H9 (cell line): ENCODE measurements around the gene TSPYL4. TPM values are rescaled to one million over a fixed set of nuclear protein-coding genes. Genes with fewer than 3 reads are reported as not detected.

Experiments used
- DNase-seq: peaks from one replicate; pipeline ENCODE4 v3.0.0-alpha.2; 2017
- H2AFZ ChIP-seq: one replicate; pipeline ENCODE4 v1.6.1; 2013; ENCODE audit warnings: mild to moderate bottlenecking, low read length, control low read depth, moderate library complexity
- H2AK5ac ChIP-seq: 2 replicates; pipeline ENCODE4 v1.6.1; 2013; ENCODE audit warnings: low read length, control low read depth, mixed read lengths; ENCODE audit not compliant: insufficient read length
- H2BK120ac ChIP-seq: one replicate; pipeline ENCODE4 v1.6.1; 2013; ENCODE audit warnings: low read depth, mild to moderate bottlenecking, low read length, control low read depth, inconsistent platforms; ENCODE audit not compliant: poor library complexity, severe bottlenecking
- H2BK12ac ChIP-seq: 2 replicates; pipeline ENCODE4 v1.6.1; 2013; ENCODE audit warnings: low read length, control low read depth, mixed read lengths, low read depth; ENCODE audit not compliant: insufficient read length
- H2BK15ac ChIP-seq: 2 replicates; pipeline ENCODE4 v1.6.1; 2013; ENCODE audit warnings: low read depth, low read length, control low read depth
- H2BK20ac ChIP-seq: one replicate; pipeline ENCODE4 v1.6.1; 2013; ENCODE audit warnings: low read depth, mild to moderate bottlenecking, low read length, control low read depth, inconsistent platforms; ENCODE audit not compliant: poor library complexity, severe bottlenecking
- H2BK5ac ChIP-seq: 2 replicates; pipeline ENCODE4 v1.6.1; 2013; ENCODE audit warnings: low read length, control low read depth, mixed read lengths; ENCODE audit not compliant: insufficient read length
- H3K14ac ChIP-seq: 2 replicates; pipeline ENCODE4 v1.6.1; 2013; ENCODE audit warnings: low read length, control low read depth; ENCODE audit not compliant: insufficient read depth
- H3K18ac ChIP-seq: 2 replicates; pipeline ENCODE4 v1.6.1; 2013; ENCODE audit warnings: low read depth, mild to moderate bottlenecking, mixed read lengths, low read length, control low read depth; ENCODE audit not compliant: insufficient read length
- H3K23ac ChIP-seq: 2 replicates; pipeline ENCODE4 v1.6.1; 2013; ENCODE audit warnings: low read length, control low read depth, mixed read lengths, low read depth; ENCODE audit not compliant: insufficient read length
- H3K23me2 ChIP-seq: 2 replicates; pipeline ENCODE4 v1.6.1; 2013; ENCODE audit warnings: low read depth, mild to moderate bottlenecking, mixed read lengths, low read length, control low read depth; ENCODE audit not compliant: insufficient read length, poor library complexity, severe bottlenecking
- H3K27ac ChIP-seq: 2 replicates; pipeline ENCODE4 v1.5.1; 2013; ENCODE audit warnings: low read length, control low read depth, mixed read lengths, low read depth; ENCODE audit not compliant: insufficient read length
- H3K27me3 ChIP-seq: 2 replicates; pipeline ENCODE4 v1.6.1; 2013; ENCODE audit warnings: low read length, control low read depth, inconsistent platforms; ENCODE audit not compliant: insufficient read depth
- H3K4ac ChIP-seq: 2 replicates; pipeline ENCODE4 v1.6.1; 2013; ENCODE audit warnings: low read depth, mild to moderate bottlenecking, control low read depth, inconsistent platforms, low read length, moderate library complexity
- H3K4me1 ChIP-seq: 2 replicates; pipeline ENCODE4 v1.6.1; 2013; ENCODE audit warnings: low read length, control low read depth, inconsistent platforms; ENCODE audit not compliant: insufficient read depth
- H3K4me2 ChIP-seq: 2 replicates; pipeline ENCODE4 v1.6.1; 2013; ENCODE audit warnings: low read length, control low read depth, mixed read lengths; ENCODE audit not compliant: insufficient read length, insufficient read depth
- H3K56ac ChIP-seq: 2 replicates; pipeline ENCODE4 v1.6.1; 2013; ENCODE audit warnings: low read depth, mild to moderate bottlenecking, mixed read lengths, low read length, control low read depth; ENCODE audit not compliant: insufficient read length
- H3K79me1 ChIP-seq: 2 replicates; pipeline ENCODE4 v1.6.1; 2013; ENCODE audit warnings: low read depth, mild to moderate bottlenecking, moderate library complexity, low read length, control low read depth, inconsistent platforms; ENCODE audit not compliant: insufficient read depth, poor library complexity, severe bottlenecking
- H3K79me2 ChIP-seq: 2 replicates; pipeline ENCODE4 v1.6.1; 2013; ENCODE audit warnings: low read length, control low read depth, inconsistent platforms; ENCODE audit not compliant: insufficient read depth
- H3K9ac ChIP-seq: 2 replicates; pipeline ENCODE4 v1.6.1; 2013; ENCODE audit warnings: low read length, control low read depth, mixed read lengths; ENCODE audit not compliant: insufficient read length; ENCODE audit errors: extremely low read depth
- H3K9me3 ChIP-seq: one replicate; pipeline ENCODE4 v1.6.1; 2013; ENCODE audit warnings: low read depth, low read length, inconsistent platforms; ENCODE audit not compliant: control insufficient read depth
- H3T11ph ChIP-seq: one replicate; pipeline ENCODE4 v1.6.1; 2013; ENCODE audit warnings: mild to moderate bottlenecking, low read length, control low read depth, inconsistent platforms
- H4K20me1 ChIP-seq: one replicate; pipeline ENCODE4 v1.6.1; 2013; ENCODE audit not compliant: control insufficient read depth, insufficient read length, insufficient read depth
- H4K5ac ChIP-seq: 2 replicates; pipeline ENCODE4 v1.6.1; 2013; ENCODE audit warnings: low read depth, mild to moderate bottlenecking, mixed read lengths, low read length, control low read depth; ENCODE audit not compliant: insufficient read length
- H4K8ac ChIP-seq: replicated peaks from 2 replicates; pipeline ENCODE4 v1.6.1; 2013; ENCODE audit warnings: low read length, control low read depth, mixed read lengths, low read depth; ENCODE audit not compliant: insufficient read length
- H4K91ac ChIP-seq: 2 replicates; pipeline ENCODE4 v1.6.1; 2013; ENCODE audit warnings: low read depth, mild to moderate bottlenecking, moderate library complexity, mixed read lengths, low read length, control low read depth; ENCODE audit not compliant: insufficient read length
- H3K27ac Mint-ChIP-seq, 3 experiments: 2 replicates in 2 of 3; 3 replicates in 1 of 3; pipeline ENCODE4 v1.8.0; 2020 to 2021; ENCODE audit warnings: mixed read lengths in 3 of 3, mild to moderate bottlenecking in 1 of 3, moderate library complexity in 1 of 3
- H3K27me3 Mint-ChIP-seq: 2 replicates; pipeline ENCODE4 v1.8.0; 2021; ENCODE audit warnings: low read depth, mild to moderate bottlenecking, moderate library complexity, mixed read lengths
- H3K36me3 Mint-ChIP-seq, 3 experiments: 2 replicates in 2 of 3; 3 replicates in 1 of 3; pipeline ENCODE4 v1.8.0; 2020 to 2021; ENCODE audit warnings: low read depth in 3 of 3, mixed read lengths in 3 of 3; ENCODE audit not compliant: insufficient read depth in 1 of 3
- H3K4me1 Mint-ChIP-seq, 2 experiments: 2 replicates each; pipeline ENCODE4 v1.8.0; 2020; ENCODE audit warnings: mixed read lengths in 2 of 2
- H3K4me3 Mint-ChIP-seq, 2 experiments: 2 replicates in 1 of 2; 3 replicates in 1 of 2; pipeline ENCODE4 v1.8.0; 2020 to 2021; ENCODE audit warnings: mild to moderate bottlenecking in 2 of 2, mixed read lengths in 2 of 2, moderate library complexity in 1 of 2
- H3K9me3 Mint-ChIP-seq, 2 experiments: 2 replicates in 1 of 2; 3 replicates in 1 of 2; pipeline ENCODE4 v1.8.0; 2020; ENCODE audit warnings: mild to moderate bottlenecking in 2 of 2, mixed read lengths in 2 of 2, moderate library complexity in 1 of 2
- WGBS: extraction: QIAGEN DNeasy Blood & Tissue Kit; methylation state at CpG from one replicate; pipeline ENCODE4 v1.1.7; 2013; ENCODE audit warnings: missing lambda C conversion rate, low lambda C conversion rate, mixed read lengths; ENCODE audit not compliant: insufficient read length; ENCODE audit errors: extremely low coverage; 5-methylcytosine and 5-hydroxymethylcytosine counted together
- total RNA-seq: library from RNA; stranded (reverse); gene quantifications from 2 replicates; pipeline ENCODE4 v1.2.1, GENCODE V29; 2021
- TF ChIP-seq, protein P1 (sequence below): fragments of 200-600 bp; sonication (generic); conservative IDR thresholded peaks from 3 replicates; pipeline ENCODE4 v1.8.0; 2021; ENCODE audit warnings: antibody characterized with exemption, mild to moderate bottlenecking

The TSPYL4 gene
- total RNA-seq, 1 experiment from 2014 or later: 19.0 TPM

DNA sequence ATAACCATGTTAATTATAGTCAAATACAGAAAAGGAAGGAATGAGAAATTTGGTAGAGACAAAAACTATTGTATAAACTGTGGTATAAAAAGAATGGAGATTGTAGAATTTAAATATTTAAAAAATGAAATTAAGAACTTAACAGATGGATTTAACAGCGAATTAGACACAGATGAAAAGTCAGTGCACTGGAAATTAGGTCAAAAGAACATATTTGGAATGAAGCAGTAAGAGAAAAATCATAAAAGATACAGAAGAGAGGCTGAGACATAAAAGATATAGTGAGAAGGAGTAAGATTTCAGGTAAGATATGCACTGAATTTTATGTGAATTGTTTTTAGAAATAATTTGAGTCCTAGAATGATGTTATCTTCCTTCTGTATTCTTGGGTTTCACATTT is 14.0 kb downstream of the TSPYL4 start:
- no peaks in the 10 kb centered on the region for H3K79me2 ChIP-seq
- no peaks in the 10 kb centered on the region for H3K4me1 ChIP-seq
- no peak overlapping the region for H3K9ac ChIP-seq
- no peak overlapping the region for H3K14ac ChIP-seq
- no peak overlapping the region for H2BK5ac ChIP-seq
- DNase-seq: no peak
- no peak overlapping the region for H3K4me2 ChIP-seq
- no peak overlapping the region for H3K23ac ChIP-seq
- no peak overlapping the region for H3K18ac ChIP-seq
- H3K36me3 Mint-ChIP-seq: peaks cover 0 to 33% (median 29%) of the 10 kb centered on the region in 3 experiments; a peak in 5 of 7 replicates
- no peak overlapping the region for H3K56ac ChIP-seq
- H2BK120ac ChIP-seq: no peak overlapping the region
- no peak overlapping the region for H2AK5ac ChIP-seq
- no peak overlapping the region for H3K27ac Mint-ChIP-seq
- no peaks in the 10 kb centered on the region for H3K27me3 Mint-ChIP-seq
- no peak overlapping the region for H4K8ac ChIP-seq
- H4K91ac ChIP-seq: no peak overlapping the region
- H3K4ac ChIP-seq: no peak overlapping the region
- no peaks in the 10 kb centered on the region for H4K20me1 ChIP-seq
- H2BK12ac ChIP-seq: no peak overlapping the region
- H2BK20ac ChIP-seq: no peak overlapping the region
- H3K79me1 ChIP-seq: no peaks in the 10 kb centered on the region
- no peak overlapping the region for H2BK15ac ChIP-seq
- H3K23me2 ChIP-seq: no peaks in the 10 kb centered on the region
- no peaks in the 10 kb centered on the region for H3K4me1 Mint-ChIP-seq
- H3K9me3 ChIP-seq: no peaks in the 10 kb centered on the region
- TF ChIP-seq, protein P1, sequence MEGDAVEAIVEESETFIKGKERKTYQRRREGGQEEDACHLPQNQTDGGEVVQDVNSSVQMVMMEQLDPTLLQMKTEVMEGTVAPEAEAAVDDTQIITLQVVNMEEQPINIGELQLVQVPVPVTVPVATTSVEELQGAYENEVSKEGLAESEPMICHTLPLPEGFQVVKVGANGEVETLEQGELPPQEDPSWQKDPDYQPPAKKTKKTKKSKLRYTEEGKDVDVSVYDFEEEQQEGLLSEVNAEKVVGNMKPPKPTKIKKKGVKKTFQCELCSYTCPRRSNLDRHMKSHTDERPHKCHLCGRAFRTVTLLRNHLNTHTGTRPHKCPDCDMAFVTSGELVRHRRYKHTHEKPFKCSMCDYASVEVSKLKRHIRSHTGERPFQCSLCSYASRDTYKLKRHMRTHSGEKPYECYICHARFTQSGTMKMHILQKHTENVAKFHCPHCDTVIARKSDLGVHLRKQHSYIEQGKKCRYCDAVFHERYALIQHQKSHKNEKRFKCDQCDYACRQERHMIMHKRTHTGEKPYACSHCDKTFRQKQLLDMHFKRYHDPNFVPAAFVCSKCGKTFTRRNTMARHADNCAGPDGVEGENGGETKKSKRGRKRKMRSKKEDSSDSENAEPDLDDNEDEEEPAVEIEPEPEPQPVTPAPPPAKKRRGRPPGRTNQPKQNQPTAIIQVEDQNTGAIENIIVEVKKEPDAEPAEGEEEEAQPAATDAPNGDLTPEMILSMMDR: no peak
- H3K4me3 Mint-ChIP-seq: no peak overlapping the region
- H4K5ac ChIP-seq: no peak overlapping the region
- no peak overlapping the region for H2AFZ ChIP-seq
- H3K27ac ChIP-seq: no peak overlapping the region
- no peak overlapping the region for H3T11ph ChIP-seq
- H3K27me3 ChIP-seq: no peaks in the 10 kb centered on the region
- H3K9me3 Mint-ChIP-seq: no peaks in the 10 kb centered on the region
- WGBS: no CpG with 5 or more reads among the region's 1 CpG
